Ovary (tissue), 9 donors: ENCODE results near the gene MC1R. TPM values are rescaled to one million over a fixed set of nuclear protein-coding genes. Genes with fewer than 3 reads are reported as not detected.

Experiments used
- DNase-seq, 5 donors: peaks; one replicate each; pipeline ENCODE4 v3.0.0-alpha.2; 2019 to 2020
- H3K27ac ChIP-seq, 2 donors: fragments of 200-600 bp; one replicate each; pipeline versions ENCODE4 v1.5.1 to v1.8.0; 2019 to 2022
- H3K27me3 ChIP-seq: fragments of 200-600 bp; one replicate; pipeline ENCODE4 v1.8.0; 2022
- H3K36me3 ChIP-seq: fragments of 200-600 bp; sonication (generic); one replicate; pipeline ENCODE4 v1.5.1; 2019
- H3K4me1 ChIP-seq: one replicate; pipeline ENCODE4 v1.8.1; 2013; ENCODE audit warnings: mild to moderate bottlenecking, moderate library complexity; ENCODE audit not compliant: insufficient read depth
- H3K4me3 ChIP-seq: fragments of 200-600 bp; sonication (generic); one replicate; pipeline ENCODE4 v1.5.1; 2017
- H3K9me3 ChIP-seq, 2 donors: fragments of 200-600 bp in 1 of 2; sonication (generic) in 1 of 2; one replicate each; pipeline versions ENCODE4 v1.5.1 to v1.8.1; 2013 to 2019; ENCODE audit warnings: mild to moderate bottlenecking in 1 of 2, moderate library complexity in 1 of 2
- EP300 ChIP-seq: sonication (generic); formaldehyde crosslinking; IDR thresholded peaks from one replicate; pipeline ENCODE4 v1.6.1; 2017; ENCODE audit warnings: antibody characterized with exemption
- POLR2A ChIP-seq: fragments of 450-650 bp; IDR thresholded peaks from one replicate; pipeline ENCODE4 v1.6.1; 2017; ENCODE audit warnings: antibody characterized with exemption, mild to moderate bottlenecking, moderate library complexity
- WGBS, 3 donors: extraction: QIAGEN DNeasy Blood & Tissue Kit in 1 of 3; methylation state at CpG; one replicate each; pipeline versions ENCODE4 v1.1.5 to v1.1.7; 2013 to 2017; 5-methylcytosine and 5-hydroxymethylcytosine counted together
- intact Hi-C, 4 donors: fragments of 100-400 bp; cut with DNase I; formaldehyde crosslinking; loops; one replicate each; pipeline versions ENCODE4 v1.11.0 to v1.15.1; 2022 to 2023
- polyA plus RNA-seq, 2 donors: library from polyadenylated mRNA; stranded (reverse); fragments of 200-250 nt in 1 of 2; fragments of 350-450 nt in 1 of 2; fragmentation: Illumina TruSeq in 1 of 2; extraction: RNeasy Lipid Tissue Mini Kit (QIAGEN cat#74804) in 1 of 2; gene quantifications; one replicate each; pipeline ENCODE4 v1.2.3, GENCODE V29; 2013 to 2014
- total RNA-seq, 7 donors: library from RNA; depleted of rRNA in 2 of 7; stranded (reverse); fragments of >200 nt in 2 of 7; fragmentation: NEBNext Ultra II Directional in 3 of 7; extraction: Animal tissue kit (Norgen Biotek cat#: 25700) in 3 of 7; gene quantifications; one replicate each; pipeline versions ENCODE4 v1.1.0 to v1.2.4, GENCODE V29; 2016 to 2023
- TF ChIP-seq, protein P1 (sequence below), 3 donors: fragments of 450-650 bp in 2 of 3; fragments of 200-600 bp in 1 of 3; IDR thresholded peaks; one replicate each; pipeline versions ENCODE4 v1.5.1 to v1.8.0; 2016 to 2022; ENCODE audit warnings: antibody characterized with exemption in 3 of 3, mild to moderate bottlenecking in 1 of 3
- donor health status: DM: no; HTN: no; CAD: no; lungs with moderate emphysema.
- donor health status: DM: no; HTN: no; CAD: no.
- donor health status: Bipolar disorder and iron deficiency.
- donor health status: DM: yes; HTN: yes; CAD: no.
- donor health status: DM: no; HTN: no; CAD: no.
- donor health status: DM: yes; HTN: yes; CAD: no.

The MC1R gene
- total and polyA plus RNA-seq, 9 donors = 0.42 to 8.5 (median 4.6) TPM

- intact Hi-C loops = no loop called here
- TF ChIP-seq, protein P1, sequence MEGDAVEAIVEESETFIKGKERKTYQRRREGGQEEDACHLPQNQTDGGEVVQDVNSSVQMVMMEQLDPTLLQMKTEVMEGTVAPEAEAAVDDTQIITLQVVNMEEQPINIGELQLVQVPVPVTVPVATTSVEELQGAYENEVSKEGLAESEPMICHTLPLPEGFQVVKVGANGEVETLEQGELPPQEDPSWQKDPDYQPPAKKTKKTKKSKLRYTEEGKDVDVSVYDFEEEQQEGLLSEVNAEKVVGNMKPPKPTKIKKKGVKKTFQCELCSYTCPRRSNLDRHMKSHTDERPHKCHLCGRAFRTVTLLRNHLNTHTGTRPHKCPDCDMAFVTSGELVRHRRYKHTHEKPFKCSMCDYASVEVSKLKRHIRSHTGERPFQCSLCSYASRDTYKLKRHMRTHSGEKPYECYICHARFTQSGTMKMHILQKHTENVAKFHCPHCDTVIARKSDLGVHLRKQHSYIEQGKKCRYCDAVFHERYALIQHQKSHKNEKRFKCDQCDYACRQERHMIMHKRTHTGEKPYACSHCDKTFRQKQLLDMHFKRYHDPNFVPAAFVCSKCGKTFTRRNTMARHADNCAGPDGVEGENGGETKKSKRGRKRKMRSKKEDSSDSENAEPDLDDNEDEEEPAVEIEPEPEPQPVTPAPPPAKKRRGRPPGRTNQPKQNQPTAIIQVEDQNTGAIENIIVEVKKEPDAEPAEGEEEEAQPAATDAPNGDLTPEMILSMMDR (IDR thresholded peaks at IDR 0.05) = no peak
- TF ChIP-seq EP300 = no peak
- TF ChIP-seq POLR2A = no peak
- H3K36me3 ChIP-seq = peaks cover 3% of the 10 kb centered on the region
- H3K27me3 ChIP-seq = no peaks in the 10 kb centered on the region
- no peaks in the 10 kb centered on the region for H3K4me1 ChIP-seq
- no peaks in the 10 kb centered on the region for H3K9me3 ChIP-seq
- H3K27ac ChIP-seq = no peak overlapping the region
- DNase-seq = no peak
- WGBS, 3 donors = 87 to 92% (median 90%) methylated on average over 25 to 26 of the region's 26 CpGs
- H3K4me3 ChIP-seq = no peak overlapping the region
Observed at GRCh38 chr16:89895482-89896250, 23.0 kb upstream of the MC1R start.

GRCh38 chr16:89897204-89897603, 21.5 kb upstream of the MC1R start:
- H3K27me3 ChIP-seq = no peaks in the 10 kb centered on the region
- intact Hi-C loops = no loop called here
- DNase-seq = no peak
- no peak overlapping the region for H3K27ac ChIP-seq
- WGBS, 3 donors = 92 to 98% (median 94%) methylated on average over 11 of the region's 11 CpGs
- TF ChIP-seq POLR2A (no peak), EP300 (no peak)
- TF ChIP-seq, protein P1 (IDR thresholded peaks at IDR 0.05) = no peak
- no peaks in the 10 kb centered on the region for H3K4me1 ChIP-seq
- H3K4me3 ChIP-seq = no peak overlapping the region
- H3K9me3 ChIP-seq = no peaks in the 10 kb centered on the region
- H3K36me3 ChIP-seq = peaks cover 3% of the 10 kb centered on the region

DNA sequence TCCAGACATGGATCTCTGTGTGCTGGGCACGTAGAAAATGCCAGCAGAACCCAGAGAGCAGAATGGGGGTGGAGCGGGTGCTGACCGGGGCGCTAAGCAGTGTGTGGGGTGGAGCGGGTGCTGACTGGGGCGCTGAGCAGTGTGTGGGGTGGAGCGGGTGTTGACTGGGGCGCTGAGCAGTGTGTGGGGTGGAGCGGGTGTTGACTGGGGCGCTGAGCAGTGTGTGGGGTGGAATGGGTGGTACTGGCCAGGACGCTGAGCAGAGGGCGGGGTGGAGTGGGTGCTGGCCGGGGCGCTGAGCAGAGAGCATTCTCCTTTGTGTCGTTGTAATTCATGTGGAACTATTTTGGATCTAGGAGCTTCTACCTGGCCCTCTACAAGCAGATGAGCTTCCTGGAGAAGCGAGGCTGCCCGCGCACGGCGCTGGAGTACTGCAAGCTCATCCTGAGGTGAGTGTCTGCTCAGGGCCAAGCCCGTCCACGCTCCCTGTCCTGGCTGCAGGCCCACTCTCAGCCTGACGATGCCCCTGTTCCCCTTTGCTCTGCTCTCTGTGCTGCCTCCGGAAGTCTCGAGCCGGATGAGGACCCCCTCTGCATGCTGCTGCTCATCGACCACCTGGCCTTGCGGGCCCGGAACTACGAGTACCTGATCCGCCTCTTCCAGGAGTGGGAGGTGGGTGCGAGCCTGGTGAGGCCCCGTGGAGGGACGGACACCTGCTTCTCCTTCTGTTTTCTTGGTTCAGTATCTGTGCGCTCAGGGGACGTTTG, 20.3 kb upstream of the MC1R start:
- no peak for DNase-seq
- H3K27me3 ChIP-seq = no peaks in the 10 kb centered on the region
- WGBS, 3 donors = 89 to 92% (median 89%) methylated on average over 36 of the region's 36 CpGs
- no peak overlapping the region for H3K27ac ChIP-seq
- TF ChIP-seq, protein P1 (IDR thresholded peaks at IDR 0.05) = no peak
- TF ChIP-seq POLR2A = no peak
- TF ChIP-seq EP300 = no peak
- intact Hi-C loops = no loop called here
- H3K4me1 ChIP-seq = no peaks in the 10 kb centered on the region
- no peaks in the 10 kb centered on the region for H3K9me3 ChIP-seq
- H3K36me3 ChIP-seq = peaks cover 3% of the 10 kb centered on the region
- no peak overlapping the region for H3K4me3 ChIP-seq

DNA sequence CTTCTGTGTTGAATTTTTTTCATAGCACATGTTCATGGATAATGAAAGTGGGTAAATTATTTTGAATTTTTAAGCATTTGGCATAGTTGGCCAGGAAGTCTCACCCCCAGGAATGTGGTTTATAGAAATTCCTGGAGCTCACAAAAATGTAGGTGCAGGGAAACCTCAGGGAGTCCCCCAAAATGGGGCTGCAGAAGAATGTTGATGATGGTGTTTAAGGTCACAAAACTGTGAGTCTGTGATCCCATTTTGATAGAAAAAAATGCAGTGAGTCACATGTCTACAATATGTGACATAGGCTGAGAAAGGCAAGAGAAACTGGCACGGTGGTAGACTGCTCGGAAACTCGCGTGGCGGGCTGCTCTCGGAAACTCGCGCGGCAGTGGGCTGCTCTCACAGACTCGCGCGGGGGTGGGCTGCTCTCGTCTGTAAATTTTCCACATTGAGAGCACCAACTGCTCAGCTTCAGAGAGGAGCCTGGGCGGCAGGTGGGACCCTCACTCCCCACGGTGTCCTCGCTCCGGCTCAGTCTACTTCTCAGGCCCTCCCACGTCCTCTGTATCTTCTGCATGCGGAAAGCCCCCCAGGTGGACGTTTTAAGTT, 18.7 kb upstream of the MC1R start:
- Histone ChIP-seq H3K36me3 (peaks cover 3% of the 10 kb centered on the region), H3K4me1 (no peaks in the 10 kb centered on the region), H3K9me3 (no peaks in the 10 kb centered on the region), H3K4me3 (no peak overlapping the region), H3K27ac (no peak overlapping the region), H3K27me3 (no peaks in the 10 kb centered on the region)
- 88 to 92% (median 89%) methylated on average over 20 of the region's 20 CpGs for WGBS, 3 donors
- TF ChIP-seq POLR2A (no peak), EP300 (no peak)
- TF ChIP-seq, protein P1 (IDR thresholded peaks at IDR 0.05) = no peak
- intact Hi-C loops = no loop called here
- no peak for DNase-seq
